NCI-H460 (cell line): ENCODE results near the gene CNTNAP2. TPM values are rescaled to one million over a fixed set of nuclear protein-coding genes. Genes with fewer than 3 reads are reported as not detected.

ENCODE experiments used
- DNase-seq: peaks from one replicate; pipeline ENCODE4 v3.0.0-alpha.2; 2016; ENCODE audit warnings: low read depth; ENCODE audit errors: extremely low read depth
- total RNA-seq: library from RNA; depleted of rRNA; stranded (reverse); fragments of >200 nt; shearing (Covaris generic); gene quantifications from 2 replicates; pipeline ENCODE4 v1.2.3, GENCODE V29; 2014

The CNTNAP2 gene
- total RNA-seq, 1 experiment from 2014 or later: 0.15 TPM

GRCh38 chr7:148185041-148185440, 2068.4 kb downstream of the CNTNAP2 start:
- no peak for DNase-seq

DNA sequence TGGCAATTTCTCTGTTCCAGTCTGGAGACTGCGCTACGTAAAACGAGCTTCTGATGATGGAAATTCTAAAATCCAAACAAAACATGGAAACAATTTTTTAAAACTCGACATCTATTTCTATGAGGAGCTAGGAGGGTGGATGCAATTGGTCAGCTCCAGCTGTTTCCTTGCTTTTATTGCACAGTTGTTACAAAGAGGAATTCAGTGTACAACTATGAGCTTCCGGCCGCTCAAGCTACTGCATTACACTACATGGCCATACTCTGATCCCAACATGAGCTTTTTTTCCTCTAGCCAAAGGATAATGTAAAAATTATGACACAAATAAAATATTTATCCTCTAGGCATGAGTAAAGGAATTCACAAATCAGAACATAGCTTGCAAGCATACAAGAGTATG, 2070.9 kb downstream of the CNTNAP2 start:
- DNase-seq: no peak

DNA sequence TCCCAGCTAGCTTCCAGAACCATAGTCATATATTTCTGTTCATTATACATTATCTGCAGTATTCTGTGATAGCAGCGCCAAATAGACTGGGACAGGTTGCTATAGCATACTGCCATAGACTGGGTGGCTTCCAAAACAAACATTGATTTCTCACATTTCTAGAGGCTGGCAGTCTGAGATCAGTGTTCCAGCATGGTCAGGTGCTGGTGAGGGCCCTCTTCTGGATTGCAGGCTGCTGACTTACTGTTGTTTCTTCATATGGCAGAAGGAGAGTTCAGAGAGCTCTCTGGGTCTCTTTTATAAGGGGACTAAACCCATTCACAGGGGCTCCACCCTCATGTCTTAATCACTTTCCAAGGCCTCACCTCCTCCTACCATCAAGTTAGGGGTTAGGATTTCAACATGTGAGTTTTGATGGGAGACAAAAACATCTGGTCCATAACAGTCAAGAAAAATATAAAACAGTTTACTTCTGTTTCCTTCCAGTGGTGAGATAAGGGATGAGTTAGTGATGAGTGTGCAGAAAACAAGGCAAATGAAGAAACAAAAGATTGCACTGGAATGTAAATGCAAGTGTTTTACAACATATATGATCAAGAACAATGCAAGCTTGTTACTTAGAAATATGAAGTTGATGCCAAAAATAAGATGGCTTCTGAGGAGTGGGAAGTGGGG, 2074.9 kb downstream of the CNTNAP2 start:
- no peak for DNase-seq

- no peak for DNase-seq
These were observed 2075.9 kb downstream of the CNTNAP2 start for GRCh38 chr7:148192491-148192890.

DNA sequence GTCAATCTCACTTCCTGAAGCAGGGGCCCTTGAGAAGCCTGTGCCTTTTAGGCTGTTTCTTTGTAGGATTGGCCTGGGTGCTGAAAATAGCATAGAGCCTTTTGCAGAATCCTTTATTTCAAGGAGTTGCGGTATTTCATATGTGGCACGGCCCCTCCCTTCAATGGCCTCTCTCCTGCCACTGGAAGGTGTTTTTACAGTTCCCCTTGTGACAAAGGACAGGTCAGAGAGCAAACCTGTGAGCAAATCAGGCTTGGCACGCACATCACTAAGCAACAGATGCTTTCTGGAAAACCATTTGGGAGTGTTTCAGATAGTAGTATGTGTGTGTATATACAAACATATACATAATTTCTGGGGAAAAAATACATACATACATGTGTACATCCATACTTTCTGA, 2085.4 kb downstream of the CNTNAP2 start:
- no peak for DNase-seq

DNA sequence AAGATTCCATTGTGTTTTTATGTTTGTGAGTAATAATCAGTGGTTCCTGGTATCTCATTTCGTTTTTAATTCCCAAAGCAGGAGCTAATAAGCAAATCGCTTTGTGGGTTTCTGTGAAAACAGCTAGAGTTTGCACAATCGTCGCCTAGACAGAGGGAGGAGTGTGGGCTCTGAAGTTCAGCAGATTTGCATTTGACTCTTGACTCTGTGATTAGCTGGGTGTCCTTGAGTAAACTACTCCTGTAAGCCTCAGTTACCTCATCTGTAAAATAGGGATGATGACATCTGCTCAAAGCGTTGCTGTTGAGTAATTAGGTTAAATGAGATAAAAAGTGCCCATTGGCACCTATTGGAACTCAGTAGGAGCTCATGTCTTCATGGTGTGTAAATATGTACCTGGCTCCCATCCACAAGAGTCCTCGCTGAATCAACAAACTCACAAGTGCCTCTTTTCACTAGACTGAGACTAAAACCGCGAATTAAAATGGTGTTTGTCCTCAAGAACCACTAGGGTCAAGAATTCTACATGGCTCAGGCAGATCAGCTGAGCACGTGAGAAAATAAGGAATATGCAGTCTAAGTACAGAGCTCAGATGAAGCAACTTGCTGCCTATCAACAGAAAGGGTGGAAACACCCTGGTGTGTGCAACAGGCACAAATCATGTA, 2088.2 kb downstream of the CNTNAP2 start:
- DNase-seq: no peak

GRCh38 chr7:148209643-148210190, 2093.1 kb downstream of the CNTNAP2 start:
- no peak for DNase-seq

- DNase-seq: no peak
These were observed 2094.3 kb downstream of the CNTNAP2 start for GRCh38 chr7:148210804-148211325.

DNA sequence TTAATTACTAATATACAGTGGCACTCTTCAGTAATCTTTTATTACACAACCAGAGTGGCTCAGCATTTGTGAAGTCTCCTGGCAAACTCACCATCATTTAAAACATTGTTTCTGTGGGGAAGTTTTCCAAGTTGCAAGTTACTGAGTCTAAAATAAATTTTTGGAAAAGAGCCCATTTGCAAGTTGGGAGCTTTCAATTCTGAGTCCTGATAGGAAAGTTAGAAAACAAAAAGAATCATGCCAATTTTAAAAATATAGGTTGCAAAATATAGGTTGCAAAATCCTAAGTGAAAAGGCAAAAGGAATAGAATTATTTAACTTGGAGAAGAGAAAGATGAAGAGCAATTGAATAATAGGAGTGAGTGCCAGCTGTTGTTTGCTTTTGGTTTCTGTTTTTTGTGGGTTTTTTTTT, 2095.1 kb downstream of the CNTNAP2 start:
- no peak for DNase-seq

DNA sequence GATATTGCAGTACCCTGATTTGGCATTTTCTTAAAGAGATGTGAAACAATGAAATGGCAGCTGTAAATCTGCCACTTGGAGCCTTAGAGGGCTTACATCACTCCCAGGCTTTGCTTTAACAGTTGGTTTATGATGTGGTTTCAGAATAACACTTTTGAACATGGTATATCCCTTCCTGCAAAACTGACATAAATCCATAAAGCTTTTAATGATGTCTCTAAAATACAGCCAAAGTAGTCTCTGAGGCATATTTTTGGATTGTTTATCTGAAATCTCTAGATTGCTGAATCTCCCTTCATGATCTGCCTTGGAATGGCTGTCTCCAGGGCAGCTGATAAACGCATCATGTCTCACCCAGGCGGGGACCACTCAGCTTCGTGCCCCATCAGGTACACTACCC, 2096.1 kb downstream of the CNTNAP2 start:
- DNase-seq: no peak

GRCh38 chr7:148214101-148214500, 2097.5 kb downstream of the CNTNAP2 start:
- no peak for DNase-seq

DNA sequence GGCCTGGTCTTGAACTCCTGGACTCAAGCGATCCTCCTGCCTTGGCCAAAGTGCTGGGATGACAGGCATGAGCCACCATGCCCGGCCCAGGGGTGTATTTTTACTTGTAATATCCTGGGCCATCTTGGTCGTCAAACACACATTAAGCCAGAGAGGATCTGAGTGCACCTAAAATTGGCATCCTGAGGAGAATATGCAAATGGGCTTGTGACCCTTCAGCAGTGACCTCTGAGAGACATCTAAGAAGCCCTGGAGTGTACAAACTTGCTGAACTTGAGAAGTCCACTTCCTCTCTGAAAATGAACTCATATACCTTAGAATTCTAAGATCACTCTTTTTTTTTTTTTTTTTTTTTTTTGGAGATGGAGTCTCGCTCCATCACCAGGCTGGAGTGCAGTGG, 2102.0 kb downstream of the CNTNAP2 start:
- DNase-seq: no peak

GRCh38 chr7:148222721-148223120, 2106.1 kb downstream of the CNTNAP2 start:
- no peak for DNase-seq

GRCh38 chr7:148223160-148223559, 2106.6 kb downstream of the CNTNAP2 start:
- DNase-seq: no peak

DNA sequence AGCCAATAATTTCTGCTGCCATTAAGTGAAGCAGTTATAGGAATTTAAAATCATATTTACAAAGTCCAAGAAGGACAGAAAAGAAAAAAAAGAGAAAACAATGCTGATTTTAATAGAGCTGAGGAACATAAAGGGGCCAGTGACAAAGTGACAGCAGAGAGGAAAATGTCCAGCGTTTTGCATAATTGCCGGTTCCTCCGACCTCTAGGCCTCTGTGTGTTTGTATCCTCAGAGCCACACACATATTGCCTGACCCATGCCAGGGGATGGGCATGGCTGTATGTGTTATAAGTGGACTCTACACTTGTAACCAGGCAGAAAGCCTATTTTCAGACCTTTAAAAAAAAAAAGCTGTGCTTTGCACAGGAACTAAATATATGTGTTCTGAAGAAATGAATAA, 2107.1 kb downstream of the CNTNAP2 start:
- DNase-seq: no peak

- no peak for DNase-seq
These were observed 2113.7 kb downstream of the CNTNAP2 start for GRCh38 chr7:148230296-148230695.

GRCh38 chr7:148230883-148231282, 2114.3 kb downstream of the CNTNAP2 start:
- DNase-seq: no peak

- DNase-seq: no peak
These were observed 2116.2 kb downstream of the CNTNAP2 start for GRCh38 chr7:148232784-148233183.

DNA sequence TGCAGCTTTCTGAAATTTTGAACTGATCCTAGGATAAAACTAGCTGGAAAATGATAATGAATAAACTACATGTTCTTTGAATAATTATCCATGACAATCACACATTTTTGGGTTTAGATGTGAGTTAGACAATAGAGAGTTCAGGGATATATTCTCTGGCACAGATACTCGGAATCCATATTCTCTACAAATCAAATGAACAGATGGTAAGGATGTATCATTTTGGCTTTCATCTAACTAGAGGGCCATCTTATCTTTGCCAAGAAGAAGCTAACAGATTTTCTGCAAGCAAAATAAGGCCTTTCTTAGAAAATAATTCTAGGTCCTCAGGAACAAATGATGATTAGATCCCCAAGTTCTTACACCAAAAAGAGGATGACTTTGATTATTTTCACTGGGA, 2118.1 kb downstream of the CNTNAP2 start:
- DNase-seq: no peak

DNA sequence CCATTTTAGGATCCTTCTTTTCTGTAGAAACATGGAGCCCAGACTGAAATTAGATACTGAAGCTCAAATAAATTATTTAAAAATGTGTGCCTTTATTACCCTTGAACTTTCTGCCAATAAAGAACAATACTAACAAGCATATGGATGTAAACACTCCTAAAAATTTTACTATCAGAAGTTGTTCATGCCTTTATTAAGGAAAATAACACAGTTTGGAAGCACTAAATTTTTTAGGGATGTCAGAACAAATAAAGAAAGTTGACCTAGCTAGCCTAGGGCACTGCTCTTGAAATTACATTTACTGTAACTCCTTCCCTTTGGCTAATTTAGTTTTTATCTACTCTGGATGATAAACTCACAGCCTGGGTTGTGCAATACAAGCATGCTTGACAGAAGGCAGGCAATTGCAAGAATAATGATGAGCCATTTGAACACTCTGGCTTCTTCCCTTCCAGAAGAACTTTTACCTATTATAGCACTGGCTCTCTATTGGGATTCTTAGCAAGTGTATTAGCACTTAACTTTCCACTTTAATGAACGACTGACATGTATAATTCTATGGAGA, 2122.2 kb downstream of the CNTNAP2 start:
- DNase-seq: no peak

- DNase-seq: no peak
These were observed 2125.2 kb downstream of the CNTNAP2 start for GRCh38 chr7:148241700-148242293.
